ENCODE results near the gene APOBEC3F.
"Not testable (repeated sequence)": the region's sequence is repeated elsewhere in the genome, so short reads cannot be mapped to it uniquely, and the experiment has no call there.

DNA sequence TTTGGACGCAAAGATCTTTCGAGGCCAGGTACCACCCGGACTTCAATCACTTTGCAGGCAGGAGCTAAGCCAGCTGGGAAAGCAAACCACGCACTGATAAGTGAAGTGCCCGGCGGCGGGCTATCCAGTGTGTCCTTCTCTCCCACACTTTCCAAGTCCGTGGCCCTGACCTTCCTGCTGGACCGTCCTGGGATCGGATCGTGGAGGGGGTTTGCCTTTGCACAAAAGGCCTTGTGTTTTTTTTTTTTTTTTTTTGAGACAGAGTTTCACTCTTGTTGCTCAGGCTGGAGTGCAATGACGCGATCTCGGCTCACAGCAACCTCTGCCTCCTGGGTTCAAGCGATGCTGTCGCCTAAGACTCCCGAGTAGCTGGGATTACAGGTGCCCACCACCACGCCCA lies 2.4 kb downstream of the APOBEC3F start:
- TF ChIP-seq, protein P1, sequence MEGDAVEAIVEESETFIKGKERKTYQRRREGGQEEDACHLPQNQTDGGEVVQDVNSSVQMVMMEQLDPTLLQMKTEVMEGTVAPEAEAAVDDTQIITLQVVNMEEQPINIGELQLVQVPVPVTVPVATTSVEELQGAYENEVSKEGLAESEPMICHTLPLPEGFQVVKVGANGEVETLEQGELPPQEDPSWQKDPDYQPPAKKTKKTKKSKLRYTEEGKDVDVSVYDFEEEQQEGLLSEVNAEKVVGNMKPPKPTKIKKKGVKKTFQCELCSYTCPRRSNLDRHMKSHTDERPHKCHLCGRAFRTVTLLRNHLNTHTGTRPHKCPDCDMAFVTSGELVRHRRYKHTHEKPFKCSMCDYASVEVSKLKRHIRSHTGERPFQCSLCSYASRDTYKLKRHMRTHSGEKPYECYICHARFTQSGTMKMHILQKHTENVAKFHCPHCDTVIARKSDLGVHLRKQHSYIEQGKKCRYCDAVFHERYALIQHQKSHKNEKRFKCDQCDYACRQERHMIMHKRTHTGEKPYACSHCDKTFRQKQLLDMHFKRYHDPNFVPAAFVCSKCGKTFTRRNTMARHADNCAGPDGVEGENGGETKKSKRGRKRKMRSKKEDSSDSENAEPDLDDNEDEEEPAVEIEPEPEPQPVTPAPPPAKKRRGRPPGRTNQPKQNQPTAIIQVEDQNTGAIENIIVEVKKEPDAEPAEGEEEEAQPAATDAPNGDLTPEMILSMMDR (IDR thresholded peaks at IDR 0.05), result not testable (repeated sequence)
- not testable (repeated sequence) for TF ChIP-seq POLR2A (IDR thresholded peaks at IDR 0.05)

All from adrenal gland (tissue), 5 donors.